ENCODE measurements around the gene RNF112. TPM values are rescaled to one million over a fixed set of nuclear protein-coding genes. Genes with fewer than 3 reads are reported as not detected.
"Not testable (repeated sequence)": the region's sequence is repeated elsewhere in the genome, so short reads cannot be mapped to it uniquely, and the experiment has no call there.

The RNF112 gene
- polyA plus RNA-seq, 6 donors from 2014 or later, result not detected

DNA sequence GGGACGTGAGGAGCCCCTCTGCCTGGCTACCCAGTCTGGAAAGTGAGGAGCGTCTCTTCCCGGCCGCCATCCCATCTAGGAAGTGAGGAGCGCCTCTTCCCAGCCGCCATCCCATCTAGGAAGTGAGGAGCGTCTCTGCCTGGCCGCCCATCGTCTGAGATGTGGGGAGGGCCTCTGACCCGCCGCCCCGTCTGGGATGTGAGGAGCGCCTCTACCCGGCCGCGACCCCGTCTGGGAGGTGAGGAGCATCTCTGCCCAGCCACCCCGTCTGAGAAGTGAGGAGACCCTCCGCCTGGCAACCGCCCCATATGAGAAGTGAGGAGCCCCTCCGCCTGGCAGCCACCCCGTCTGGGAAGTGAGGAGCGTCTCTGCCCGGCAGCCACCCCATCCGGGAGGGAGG, 30.3 kb downstream of the RNF112 start:
- peaks cover 9 to 35% (median 21%) of the 10 kb centered on the region in 7 donors for H3K9me3 Mint-ChIP-seq
- H3K27ac Mint-ChIP-seq; ATAC-seq (ENCODE audit: low read depth in 2 of 2); DNase-seq; H3K4me1 Mint-ChIP-seq; H3K4me3 Mint-ChIP-seq: not testable (repeated sequence)
- peaks cover 9 to 26% of the 10 kb centered on the region in 2 donors for H3K36me3 Mint-ChIP-seq
- peaks cover 0 to 44% (median 10%) of the 10 kb centered on the region in 3 donors for H3K27me3 Mint-ChIP-seq

GRCh38 chr17:19442731-19443130, 31.7 kb downstream of the RNF112 start:
- Mint-ChIP-seq H3K27me3 (peaks cover 5 to 54% (median 10%) of the 10 kb centered on the region in 3 donors), H3K4me3 (no peak overlapping the region), H3K27ac (no peak overlapping the region), H3K4me1 (peaks cover 3 to 10% (median 5%) of the 10 kb centered on the region in 3 donors), H3K9me3 (peaks cover 9 to 36% (median 21%) of the 10 kb centered on the region in 7 donors), H3K36me3 (peaks cover 9 to 26% of the 10 kb centered on the region in 2 donors)
- ATAC-seq (ENCODE audit: low read depth in 2 of 2) (no peak), DNase-seq (no peak)

GRCh38 chr17:19443148-19443547, 32.1 kb downstream of the RNF112 start:
- peaks cover 9 to 26% of the 10 kb centered on the region in 2 donors for H3K36me3 Mint-ChIP-seq
- no peak for DNase-seq
- ATAC-seq (ENCODE audit: low read depth in 2 of 2), result no peak
- H3K4me1 Mint-ChIP-seq, result peaks cover 3 to 10% (median 5%) of the 10 kb centered on the region in 3 donors
- no peak overlapping the region for H3K27ac Mint-ChIP-seq
- peaks cover 9 to 36% (median 21%) of the 10 kb centered on the region in 7 donors for H3K9me3 Mint-ChIP-seq
- no peak overlapping the region for H3K4me3 Mint-ChIP-seq
- peaks cover 5 to 55% (median 10%) of the 10 kb centered on the region in 3 donors for H3K27me3 Mint-ChIP-seq

GRCh38 chr17:19445105-19445504, 34.1 kb downstream of the RNF112 start:
- Mint-ChIP-seq H3K9me3 (peaks cover 9 to 36% (median 21%) of the 10 kb centered on the region in 7 donors), H3K36me3 (peaks cover 9 to 26% of the 10 kb centered on the region in 2 donors), H3K4me3 (no peak overlapping the region), H3K4me1 (peaks cover 3 to 10% (median 5%) of the 10 kb centered on the region in 3 donors), H3K27me3 (peaks cover 16 to 61% (median 22%) of the 10 kb centered on the region in 3 donors), H3K27ac (no peak overlapping the region)
- DNase-seq (no peak), ATAC-seq (ENCODE audit: low read depth in 2 of 2) (no peak)

DNA sequence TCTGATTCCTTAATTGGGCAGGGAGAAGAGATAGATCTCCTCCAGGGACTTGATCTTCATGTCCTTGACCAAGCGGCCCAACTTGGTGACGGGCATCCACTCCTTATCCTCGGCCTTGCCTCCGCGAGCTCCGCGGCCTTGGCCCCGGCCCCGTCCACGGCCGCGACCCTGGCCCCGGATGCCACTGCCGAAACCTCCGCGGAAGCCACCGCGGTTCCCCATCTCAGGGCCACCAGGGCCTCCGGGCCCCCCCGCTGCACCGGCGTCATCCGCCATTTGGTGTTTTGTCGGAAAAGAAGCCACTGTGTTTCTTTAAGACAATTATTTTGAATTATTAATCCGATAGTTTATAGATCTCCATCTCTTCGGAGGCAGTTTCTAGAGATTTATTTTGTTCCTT, 35.5 kb downstream of the RNF112 start:
- Mint-ChIP-seq H3K9me3 (peaks cover 9 to 36% (median 21%) of the 10 kb centered on the region in 7 donors), H3K36me3 (peaks cover 9 to 26% of the 10 kb centered on the region in 2 donors), H3K27ac (peak overlapping the region in 1 of 6 donors; percentile 68), H3K27me3 (peaks cover 16 to 55% (median 22%) of the 10 kb centered on the region in 3 donors)
- not testable (repeated sequence) for ATAC-seq (ENCODE audit: low read depth in 2 of 2); H3K4me3 Mint-ChIP-seq; DNase-seq; H3K4me1 Mint-ChIP-seq

GRCh38 chr17:19447085-19447583, 36.1 kb downstream of the RNF112 start:
- DNase-seq (peak; percentile 68), ATAC-seq (ENCODE audit: low read depth in 2 of 2) (peak in 1 of 2 donors; percentile 51)
- Mint-ChIP-seq H3K36me3 (peaks cover 9 to 26% of the 10 kb centered on the region in 2 donors), H3K4me1 (peaks cover 0 to 5% (median 5%) of the 10 kb centered on the region in 3 donors), H3K9me3 (peaks cover 9 to 35% (median 21%) of the 10 kb centered on the region in 7 donors), H3K27me3 (peaks cover 17 to 58% (median 22%) of the 10 kb centered on the region in 3 donors), H3K4me3 (no peak overlapping the region), H3K27ac (peak overlapping the region in 3 of 6 donors; percentile 17 to 68 (median 40))

DNA sequence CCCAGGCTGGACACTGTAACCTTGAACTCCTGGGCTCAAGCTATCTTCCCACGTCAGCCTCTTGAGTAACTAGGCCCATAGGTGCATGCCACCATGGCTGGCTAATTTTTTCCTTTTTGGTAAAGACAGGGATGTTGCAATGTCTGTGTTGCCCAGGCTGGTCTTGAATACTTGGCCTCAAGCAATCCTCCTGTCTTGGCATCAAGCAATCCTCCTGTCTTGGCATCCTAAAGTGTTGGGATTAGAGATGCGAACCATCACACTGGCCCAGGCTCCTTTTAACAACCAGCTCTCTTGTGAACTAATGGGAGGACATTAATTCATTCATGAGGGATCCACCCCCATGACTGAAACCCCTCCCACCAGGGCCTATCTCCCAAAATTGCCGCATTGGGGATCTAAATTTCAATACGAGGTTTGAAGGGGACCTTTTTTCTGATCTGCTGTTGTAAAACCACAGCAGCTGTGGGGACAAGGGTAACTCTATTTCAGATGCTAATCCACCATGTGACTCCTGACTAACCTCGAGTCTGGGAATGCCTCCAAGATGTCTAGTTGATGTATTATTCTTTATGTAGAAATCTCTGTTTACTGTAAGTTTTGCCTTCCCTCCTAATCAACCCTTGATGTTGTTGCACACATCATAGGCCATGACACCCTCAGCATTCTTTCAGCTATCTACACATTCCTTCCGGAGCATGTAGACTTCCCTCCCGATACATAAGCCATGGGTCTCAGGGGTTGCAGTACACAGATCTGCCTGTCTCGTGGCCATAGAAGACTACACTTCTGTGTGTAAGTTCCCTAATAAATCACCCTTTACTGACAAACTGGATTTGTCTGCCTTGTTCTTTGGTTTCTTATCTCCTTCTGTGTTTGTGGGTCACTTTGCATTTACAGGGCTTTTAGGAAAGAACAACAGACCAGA, 37.6 kb downstream of the RNF112 start:
- ATAC-seq (ENCODE audit: low read depth in 2 of 2) (no peak), DNase-seq (no peak)
- Mint-ChIP-seq H3K4me1 (peaks cover 0 to 5% (median 5%) of the 10 kb centered on the region in 3 donors), H3K27ac (no peak overlapping the region), H3K36me3 (peaks cover 0 to 13% of the 10 kb centered on the region in 2 donors), H3K9me3 (peaks cover 5 to 22% (median 13%) of the 10 kb centered on the region in 7 donors), H3K4me3 (no peak overlapping the region), H3K27me3 (peaks cover 22 to 60% (median 26%) of the 10 kb centered on the region in 3 donors)

DNA sequence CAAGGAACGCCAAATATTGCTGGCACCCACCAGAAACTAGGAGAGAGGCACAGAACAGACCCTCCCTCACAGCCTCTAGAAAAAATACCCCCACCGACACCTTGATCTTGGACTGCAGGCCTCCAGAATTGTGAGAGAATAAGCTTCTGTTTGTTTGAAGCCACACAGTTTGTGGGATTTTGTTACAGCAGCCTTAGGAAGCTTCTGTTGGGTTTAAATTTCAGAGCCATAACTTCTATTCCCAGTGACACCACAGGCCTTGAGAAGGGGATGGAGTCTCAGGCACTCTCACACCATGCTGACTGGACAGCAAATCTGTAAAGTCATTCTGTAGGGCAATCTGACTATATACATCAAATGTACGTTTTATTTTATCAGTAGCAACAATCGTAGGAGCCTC, 38.6 kb downstream of the RNF112 start:
- Mint-ChIP-seq H3K9me3 (peaks cover 5 to 13% (median 8%) of the 10 kb centered on the region in 7 donors), H3K27ac (no peak overlapping the region), H3K4me3 (no peak overlapping the region), H3K36me3 (peaks cover 0 to 12% of the 10 kb centered on the region in 2 donors), H3K4me1 (peaks cover 0 to 5% (median 5%) of the 10 kb centered on the region in 3 donors), H3K27me3 (peaks cover 22 to 52% (median 26%) of the 10 kb centered on the region in 3 donors)
- ATAC-seq (ENCODE audit: low read depth in 2 of 2), result no peak
- no peak for DNase-seq

- H3K27ac Mint-ChIP-seq, result no peak overlapping the region
- peaks cover 13 to 45% (median 25%) of the 10 kb centered on the region in 3 donors for H3K27me3 Mint-ChIP-seq
- no peaks in the 10 kb centered on the region for H3K9me3 Mint-ChIP-seq
- H3K4me1 Mint-ChIP-seq, result no peaks in the 10 kb centered on the region
- no peak for ATAC-seq (ENCODE audit: low read depth in 2 of 2)
- no peaks in the 10 kb centered on the region for H3K36me3 Mint-ChIP-seq
- H3K4me3 Mint-ChIP-seq, result peak overlapping the region in 1 of 8 donors; percentile 41
- no peak for DNase-seq
Observed at GRCh38 chr17:19453296-19453695, 42.3 kb downstream of the RNF112 start.

DNA sequence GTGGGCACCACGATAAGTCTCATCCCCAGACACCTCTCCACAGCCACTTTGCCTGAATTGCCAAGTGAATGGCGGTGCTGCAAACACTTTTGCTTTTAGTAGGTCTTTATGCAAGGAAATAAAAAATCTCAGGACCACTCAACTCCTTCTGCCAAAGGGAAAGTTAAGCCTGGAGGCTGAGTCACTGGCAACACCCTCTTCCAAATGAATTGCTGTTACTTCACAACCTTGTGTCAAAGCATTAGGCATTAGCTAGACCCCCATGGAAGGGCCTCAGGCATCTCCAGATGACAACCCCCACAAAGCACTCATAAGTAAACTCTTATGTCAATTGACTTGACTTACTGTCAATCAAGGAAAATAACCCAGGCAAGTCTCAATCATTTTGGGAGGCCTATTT, 43.0 kb downstream of the RNF112 start:
- H3K27ac Mint-ChIP-seq, result no peak overlapping the region

DNA sequence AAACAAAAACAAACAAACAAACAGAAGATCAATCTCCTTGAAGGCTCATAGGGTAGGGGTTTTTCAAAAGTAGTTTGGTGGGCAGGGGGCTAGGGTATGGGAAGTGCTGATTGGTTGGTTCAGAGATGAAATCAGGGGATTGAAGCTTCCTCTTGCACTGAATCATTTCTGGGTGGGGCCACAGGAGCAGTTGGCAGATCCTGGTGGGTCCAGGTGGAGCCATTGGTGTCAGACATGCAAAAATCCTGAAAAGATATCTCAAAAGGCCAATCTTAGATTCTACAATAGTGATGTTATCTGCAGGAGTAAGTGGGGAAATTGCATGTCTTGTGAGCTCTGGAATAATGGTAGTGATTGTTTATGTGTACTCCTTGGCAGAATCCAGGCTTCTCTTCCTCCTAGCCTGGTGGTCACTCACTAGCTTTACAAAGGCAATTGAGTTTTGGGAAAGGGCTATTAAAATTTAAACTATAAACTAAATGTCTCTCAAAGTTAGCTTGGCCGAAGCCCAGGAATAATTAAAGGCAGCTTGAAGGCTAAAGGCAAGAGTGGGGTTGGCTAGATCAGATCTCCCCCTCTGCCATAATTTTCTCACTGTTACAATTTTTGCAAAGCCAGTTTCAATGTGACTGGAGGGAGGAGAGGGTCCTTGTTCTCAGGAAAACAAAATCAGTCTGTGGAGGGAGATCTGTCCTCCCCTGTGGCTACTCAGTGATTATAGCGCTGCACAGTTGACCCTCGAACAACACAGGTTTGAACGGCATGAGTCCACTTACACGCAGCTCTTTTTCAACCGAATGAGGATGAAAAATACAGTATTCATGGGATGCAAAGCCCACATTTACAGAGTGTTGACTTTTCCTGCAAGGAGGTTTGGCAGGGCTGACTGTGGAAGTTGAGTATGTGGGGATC, 45.2 kb downstream of the RNF112 start:
- Mint-ChIP-seq H3K36me3 (no peaks in the 10 kb centered on the region), H3K27ac (peak overlapping the region in 1 of 6 donors; percentile 28), H3K4me1 (peaks cover 9 to 10% (median 10%) of the 10 kb centered on the region in 3 donors), H3K27me3 (peaks cover 0 to 31% (median 14%) of the 10 kb centered on the region in 3 donors), H3K4me3 (no peak overlapping the region), H3K9me3 (peaks cover 0 to 3% (median 0%) of the 10 kb centered on the region in 7 donors)
- DNase-seq (no peak), ATAC-seq (ENCODE audit: low read depth in 2 of 2) (no peak)

More for the DNA sequence above, 43.0 kb downstream of the RNF112 start:
- Mint-ChIP-seq H3K9me3 (no peaks in the 10 kb centered on the region), H3K4me3 (no peak overlapping the region), H3K36me3 (no peaks in the 10 kb centered on the region), H3K4me1 (no peaks in the 10 kb centered on the region), H3K27me3 (peaks cover 7 to 42% (median 20%) of the 10 kb centered on the region in 3 donors)
- ATAC-seq (ENCODE audit: low read depth in 2 of 2), result no peak
- DNase-seq, result no peak

DNA sequence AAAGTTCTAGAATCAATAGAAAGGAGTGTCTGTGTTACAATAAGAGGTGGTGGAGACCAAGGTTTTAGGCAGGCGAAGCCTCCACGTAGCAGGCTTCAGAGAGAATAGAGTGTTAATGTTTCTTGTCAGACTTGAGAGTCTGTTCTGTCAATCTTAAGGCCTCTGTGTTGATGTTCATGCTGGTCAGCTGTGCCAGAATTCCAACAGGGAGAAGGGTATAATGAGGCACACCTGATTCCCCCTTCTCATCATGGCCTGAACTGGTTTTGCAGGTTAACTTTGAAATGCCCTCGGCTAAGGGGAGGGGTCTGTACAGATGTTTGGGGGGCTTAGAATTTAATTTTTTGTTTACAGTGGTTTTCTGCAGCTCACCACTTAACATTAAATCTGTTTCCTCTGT, 46.0 kb downstream of the RNF112 start:
- H3K36me3 Mint-ChIP-seq, result no peaks in the 10 kb centered on the region
- H3K4me1 Mint-ChIP-seq, result peaks cover 15 to 17% (median 17%) of the 10 kb centered on the region in 3 donors
- H3K9me3 Mint-ChIP-seq, result peaks cover 0 to 7% (median 0%) of the 10 kb centered on the region in 7 donors
- H3K4me3 Mint-ChIP-seq, result no peak overlapping the region
- peak overlapping the region in 1 of 6 donors; percentile 28 for H3K27ac Mint-ChIP-seq
- ATAC-seq (ENCODE audit: low read depth in 2 of 2) (no peak), DNase-seq (no peak)
- peaks cover 0 to 29% (median 14%) of the 10 kb centered on the region in 3 donors for H3K27me3 Mint-ChIP-seq
